GM18868 (cell line): ENCODE data around the gene ZNF280D.
"Not testable (repeated sequence)": the region's sequence is repeated elsewhere in the genome, so short reads cannot be mapped to it uniquely, and the experiment has no call there.

ENCODE experiments used
- ATAC-seq: cut with Tn5 transposase; IDR thresholded peaks from one replicate; pipeline ENCODE4 v1.9.1; 2021; ENCODE audit warnings: mild to moderate bottlenecking, moderate library complexity; ENCODE audit not compliant: unreplicated experiment

Gene ZNF280D

DNA sequence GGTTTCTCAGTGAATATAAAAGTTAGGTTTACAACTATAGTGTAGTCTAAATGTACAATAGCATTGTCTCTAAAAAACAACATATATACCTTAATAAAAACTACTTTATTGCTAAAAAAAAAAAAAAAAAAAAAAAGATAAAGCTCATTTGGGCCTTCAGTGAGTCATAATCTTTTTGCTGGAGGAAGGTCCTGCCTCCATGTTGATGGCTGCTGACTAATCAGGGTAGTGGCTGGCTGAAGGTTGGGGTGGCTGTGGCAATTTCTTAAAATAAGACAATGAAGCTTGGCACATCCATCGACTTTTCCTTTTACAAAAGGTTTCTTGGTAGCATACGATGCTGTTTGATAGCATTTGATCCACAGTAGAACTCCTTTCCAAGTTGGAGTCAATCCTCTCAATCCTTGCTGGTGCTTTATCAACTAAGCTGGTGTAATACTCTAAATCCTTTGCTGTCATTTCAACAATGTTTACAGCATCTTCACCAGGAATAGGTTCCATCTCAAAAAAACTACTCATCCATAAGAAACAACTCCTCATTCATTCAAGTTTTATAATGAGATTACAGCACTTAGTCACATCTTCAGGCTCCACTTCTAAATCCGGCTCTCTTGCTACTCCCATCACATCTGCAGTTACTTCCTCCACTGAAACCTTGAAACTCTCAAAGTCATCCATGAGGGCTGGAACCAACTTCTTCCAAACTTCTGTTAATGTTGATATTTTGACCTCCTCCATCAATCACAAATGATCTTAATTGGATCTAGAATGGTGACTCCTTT lies 13.3 kb downstream of the ZNF280D start:
- ATAC-seq: no peak

GRCh38 chr15:56719021-56719612 lies 14.2 kb downstream of the ZNF280D start:
- no peak for ATAC-seq

DNA sequence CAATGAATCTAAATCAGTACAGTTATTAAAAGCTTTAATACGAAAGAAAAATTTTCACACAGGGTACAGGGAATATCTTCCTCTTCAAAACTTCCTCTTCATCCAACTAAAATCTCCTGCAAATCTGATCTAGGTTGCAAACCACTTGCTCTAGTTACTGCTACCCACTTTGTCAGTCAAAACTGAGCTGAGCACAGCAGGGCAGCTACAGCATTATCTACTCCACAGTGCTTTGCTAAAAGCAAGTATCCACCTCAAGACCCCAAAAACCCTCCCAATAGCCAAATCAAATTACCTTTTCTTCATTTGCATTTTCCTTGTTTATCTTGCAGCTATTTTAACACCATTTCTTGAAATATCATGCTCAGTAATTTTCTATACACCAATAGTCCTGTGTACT lies 14.7 kb downstream of the ZNF280D start:
- ATAC-seq: no peak

- ATAC-seq: no peak
Observed at GRCh38 chr15:56716334-56716733, 17.0 kb downstream of the ZNF280D start.

- no peak for ATAC-seq
Observed at GRCh38 chr15:56715220-56715619, 18.1 kb downstream of the ZNF280D start.

GRCh38 chr15:56709502-56709901 lies 23.8 kb downstream of the ZNF280D start:
- ATAC-seq: not testable (repeated sequence)

DNA sequence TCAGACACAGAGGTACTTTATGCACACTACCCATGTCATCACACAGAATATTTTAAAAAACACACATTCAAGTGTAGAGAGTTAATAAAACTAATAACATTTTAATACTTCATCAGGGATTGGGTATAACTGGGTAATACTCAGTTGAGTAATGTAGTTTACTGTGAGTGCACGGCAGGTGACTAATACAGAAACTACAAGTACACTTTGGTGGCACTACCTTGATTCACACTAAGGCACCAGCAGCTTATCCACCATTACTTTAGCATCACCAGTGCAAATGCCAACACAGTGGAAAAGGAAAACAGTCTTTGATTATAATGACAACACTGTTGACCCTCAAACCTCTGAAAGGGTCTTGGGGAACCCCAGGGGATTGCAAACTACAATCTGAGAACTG lies 33.6 kb downstream of the ZNF280D start:
- peak; percentile 79 for ATAC-seq

- no peak for ATAC-seq
Observed at GRCh38 chr15:56698270-56698669, 35.0 kb downstream of the ZNF280D start.

DNA sequence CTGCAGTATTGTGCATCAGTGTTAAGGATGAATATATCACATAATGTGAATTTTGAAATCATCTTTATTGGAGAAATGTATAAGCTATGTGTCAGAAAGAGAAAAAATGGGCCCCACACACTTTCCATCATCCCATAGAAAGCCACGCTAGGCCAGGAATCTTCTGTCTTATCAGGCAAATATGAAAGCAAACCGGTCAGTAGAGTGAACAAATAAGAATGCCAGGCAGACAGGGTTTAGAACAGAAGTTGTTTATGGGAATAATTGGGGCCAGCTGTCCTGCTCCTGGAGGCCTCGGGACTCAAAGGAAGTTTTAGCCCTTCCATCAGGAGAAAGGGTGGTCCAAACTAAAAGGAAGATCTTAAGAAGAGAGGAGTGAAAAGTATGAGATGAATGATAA lies 39.5 kb downstream of the ZNF280D start:
- ATAC-seq: no peak

DNA sequence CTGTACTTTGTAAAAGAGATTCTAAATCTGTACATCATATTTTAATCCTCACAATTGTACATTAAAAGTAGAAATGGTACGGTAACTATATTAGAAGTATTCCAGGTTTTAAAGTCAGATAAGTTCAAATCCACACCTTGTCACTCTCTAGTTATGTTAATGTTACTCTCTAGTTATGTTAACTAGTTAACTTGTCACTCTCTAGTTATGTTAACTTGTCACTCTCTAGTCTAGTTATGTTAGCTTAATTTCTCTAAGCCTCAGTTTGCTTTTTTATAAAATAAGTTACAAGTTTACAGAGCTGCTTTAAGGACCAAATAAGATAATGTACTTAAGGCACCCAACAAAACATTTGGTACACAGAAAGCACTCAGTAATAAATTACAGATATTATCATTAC lies 42.6 kb downstream of the ZNF280D start:
- ATAC-seq: no peak

GRCh38 chr15:56683908-56684307 lies 49.4 kb downstream of the ZNF280D start:
- ATAC-seq: no peak

- no peak for ATAC-seq
Observed at GRCh38 chr15:56681113-56681512, 52.2 kb downstream of the ZNF280D start.

GRCh38 chr15:56679225-56679624 lies 54.1 kb downstream of the ZNF280D start:
- no peak for ATAC-seq

DNA sequence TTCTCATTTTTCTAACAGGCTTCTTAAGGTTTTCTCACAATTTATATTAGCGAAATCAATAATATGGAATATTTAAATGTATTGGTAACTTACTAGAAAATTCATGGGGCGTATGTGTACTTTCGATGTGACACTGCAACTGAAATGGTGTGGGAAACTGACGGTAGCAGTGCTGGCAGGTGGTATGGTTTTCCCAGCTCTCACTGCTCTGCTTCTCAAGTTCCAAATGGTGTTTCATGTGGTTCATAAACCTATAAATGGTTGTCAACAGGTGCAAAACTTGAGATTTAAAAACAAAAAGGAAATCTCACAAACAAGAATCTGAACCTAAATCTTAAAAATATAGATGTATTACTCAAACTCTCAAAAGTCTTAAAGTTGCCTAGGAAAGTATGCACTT lies 54.7 kb downstream of the ZNF280D start:
- no peak for ATAC-seq

GRCh38 chr15:56677271-56677670 lies 56.0 kb downstream of the ZNF280D start:
- ATAC-seq: no peak

DNA sequence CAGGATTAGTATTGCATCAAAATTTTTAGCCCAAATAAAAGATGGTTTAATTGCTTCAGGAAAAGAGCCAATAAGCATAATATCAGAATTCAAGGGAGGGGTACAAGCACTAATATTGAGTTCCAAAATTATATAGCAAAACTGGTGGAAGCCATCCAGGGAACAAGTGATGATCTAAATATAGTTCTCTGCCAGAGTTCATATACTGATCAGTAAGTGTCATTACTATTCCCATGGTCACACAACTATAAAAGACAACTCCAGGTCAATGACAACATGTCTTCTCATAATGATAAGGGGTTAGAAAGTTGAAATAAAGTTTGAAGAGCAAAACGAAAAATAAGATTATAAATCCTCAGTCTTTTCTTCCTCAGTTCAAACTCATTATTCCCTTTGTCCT lies 57.4 kb downstream of the ZNF280D start:
- no peak for ATAC-seq

DNA sequence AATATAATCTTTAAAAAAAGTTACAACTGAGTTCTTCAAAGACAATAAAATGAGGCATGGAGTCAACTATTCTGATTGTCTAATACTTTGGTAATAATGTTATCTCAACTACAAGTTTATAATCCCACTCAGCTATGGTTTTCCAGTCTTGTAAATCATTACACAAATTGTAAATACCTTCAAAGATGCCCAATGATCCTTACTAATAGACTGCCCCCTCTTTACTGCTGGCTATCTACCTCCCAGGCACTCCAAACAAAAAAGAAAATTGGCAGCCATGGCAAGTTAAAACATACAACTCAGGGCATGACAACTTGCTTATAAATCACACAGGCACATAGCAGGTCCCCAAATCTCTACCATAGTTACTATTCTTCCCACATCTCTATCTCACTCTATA lies 58.5 kb downstream of the ZNF280D start:
- no peak for ATAC-seq

- no peak for ATAC-seq
Observed at GRCh38 chr15:56672721-56673120, 60.6 kb downstream of the ZNF280D start.

DNA sequence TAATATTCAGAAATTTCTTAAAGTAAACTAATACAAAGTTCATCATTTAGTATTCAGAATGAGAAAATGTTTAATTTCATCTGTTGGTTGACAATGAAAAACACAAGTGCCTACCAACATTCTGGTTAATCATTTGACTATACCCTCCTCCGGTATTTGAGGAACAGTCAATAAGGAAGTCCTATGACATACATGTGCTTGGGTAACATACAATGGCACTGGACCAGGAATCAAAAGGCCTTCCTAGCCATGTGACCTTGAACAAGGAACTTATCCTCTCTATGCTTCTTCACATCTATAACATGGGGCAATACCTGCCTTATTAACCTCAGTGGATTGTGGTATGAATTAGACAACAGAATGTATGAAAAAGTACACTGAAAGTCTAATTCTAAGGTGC lies 65.8 kb downstream of the ZNF280D start:
- ATAC-seq: no peak

DNA sequence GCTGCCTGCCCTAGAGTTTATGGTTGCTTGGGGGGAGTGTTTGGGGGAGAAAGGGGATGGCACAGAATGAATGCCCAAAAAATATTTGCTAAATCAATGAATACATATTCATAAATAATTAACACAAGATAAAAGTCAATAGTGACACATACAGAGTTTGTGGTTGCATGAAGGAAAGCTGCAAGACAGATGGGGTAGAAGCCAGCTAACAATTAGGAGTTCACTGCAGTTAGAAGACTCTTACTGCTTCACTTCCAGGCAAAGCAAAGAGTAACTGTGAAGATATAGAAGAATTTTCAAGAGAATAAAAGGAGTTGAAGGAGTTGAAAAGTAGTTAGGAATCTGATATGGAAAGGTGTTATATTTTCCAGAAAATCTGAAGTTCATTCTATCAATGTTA lies 72.4 kb downstream of the ZNF280D start:
- no peak for ATAC-seq

DNA sequence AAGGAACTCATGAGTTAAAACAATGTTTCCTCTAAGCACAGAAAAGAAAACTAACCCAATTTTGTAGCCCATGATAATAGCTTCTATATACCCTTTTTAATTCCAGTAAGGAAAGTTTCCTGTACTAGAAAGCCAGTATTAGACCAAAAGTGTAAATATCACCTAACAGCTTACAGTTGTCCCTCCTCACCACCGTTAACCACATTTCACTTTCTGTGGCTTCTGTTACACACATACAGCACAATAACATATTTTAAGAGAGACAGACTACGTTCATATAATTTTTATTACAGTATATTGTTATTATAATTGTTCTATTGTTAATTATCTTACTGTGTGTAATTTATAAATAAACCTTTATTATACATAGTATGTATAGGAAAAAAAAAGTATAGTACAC lies 74.1 kb downstream of the ZNF280D start:
- ATAC-seq: no peak

- no peak for ATAC-seq
Observed at GRCh38 chr15:56654624-56655023, 78.7 kb downstream of the ZNF280D start.

- no peak for ATAC-seq
Observed at GRCh38 chr15:56654216-56654615, 79.1 kb downstream of the ZNF280D start.
